Kidney epithelial cell (primary cell): Measurements from ENCODE around the gene MSLN. TPM values are rescaled to one million over a fixed set of nuclear protein-coding genes. Genes with fewer than 3 reads are reported as not detected.

Source experiments
- DNase-seq: peaks from one replicate; pipeline ENCODE4 v3.0.0-alpha.2; 2010; ENCODE audit warnings: low read depth
- H3K27me3 ChIP-seq: 2 replicates; pipeline ENCODE4 v1.6.0; 2011; ENCODE audit warnings: low read length; ENCODE audit not compliant: control insufficient read depth, insufficient read depth
- H3K36me3 ChIP-seq: 2 replicates; pipeline ENCODE4 v1.5.1; 2011; ENCODE audit warnings: low read length; ENCODE audit not compliant: control insufficient read depth, insufficient read depth
- H3K4me3 ChIP-seq: 2 replicates; pipeline ENCODE4 v1.5.1; 2011; ENCODE audit warnings: low read depth, mild to moderate bottlenecking, control low read depth, low read length
- total RNA-seq: library from RNA; depleted of rRNA; stranded (reverse); fragments of >200 nt; gene quantifications from 2 replicates; pipeline ENCODE4 v1.2.3, GENCODE V29; 2015
- TF ChIP-seq, protein P1 (sequence below): IDR thresholded peaks from 2 replicates; pipeline ENCODE4 v1.5.1; 2011; ENCODE audit warnings: mild to moderate bottlenecking, moderate library complexity, low read length, control low read depth, inconsistent platforms; ENCODE audit not compliant: insufficient read depth, poor library complexity, severe bottlenecking

The MSLN gene
- total RNA-seq, 1 donor from 2014 or later, result 8.6 TPM

DNA sequence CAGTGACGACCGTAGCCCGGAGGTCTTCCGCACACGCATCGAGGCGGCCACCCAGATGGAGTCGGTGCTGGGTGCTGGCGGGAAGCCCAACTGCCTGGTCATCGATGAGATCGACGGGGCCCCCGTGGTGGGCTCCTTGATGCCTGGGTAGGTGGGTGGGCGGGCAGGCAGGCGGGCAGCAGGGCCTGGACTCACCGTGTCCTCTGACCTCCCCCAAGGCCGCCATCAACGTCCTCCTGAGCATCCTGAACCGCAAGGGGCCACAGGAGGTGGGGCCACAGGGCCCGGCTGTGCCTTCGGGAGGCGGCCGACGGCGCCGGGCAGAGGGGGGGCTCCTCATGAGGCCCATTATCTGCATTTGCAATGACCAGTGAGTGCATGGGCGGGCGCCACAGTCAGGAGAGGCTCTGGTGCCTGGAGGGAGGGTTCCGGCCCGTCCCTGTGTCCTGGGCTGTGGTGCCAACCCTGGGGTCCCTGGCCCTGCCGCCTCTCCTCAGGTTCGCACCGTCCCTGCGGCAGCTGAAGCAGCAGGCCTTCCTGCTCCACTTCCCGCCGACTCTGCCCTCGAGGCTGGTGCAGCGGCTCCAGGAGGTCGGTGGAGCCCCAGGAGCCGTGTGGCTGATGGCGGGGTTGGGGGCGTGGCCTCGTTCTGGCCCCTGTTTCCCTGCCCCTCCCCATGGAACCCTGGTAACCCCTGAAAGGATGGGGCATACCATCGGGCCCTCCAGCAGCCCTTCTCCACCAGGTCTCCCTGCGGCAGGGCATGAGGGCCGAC is 31.9 kb downstream of the MSLN start:
- Histone ChIP-seq H3K27me3 (no peaks in the 10 kb centered on the region), H3K36me3 (no peaks in the 10 kb centered on the region), H3K4me3 (no peak overlapping the region)
- TF ChIP-seq, protein P1, sequence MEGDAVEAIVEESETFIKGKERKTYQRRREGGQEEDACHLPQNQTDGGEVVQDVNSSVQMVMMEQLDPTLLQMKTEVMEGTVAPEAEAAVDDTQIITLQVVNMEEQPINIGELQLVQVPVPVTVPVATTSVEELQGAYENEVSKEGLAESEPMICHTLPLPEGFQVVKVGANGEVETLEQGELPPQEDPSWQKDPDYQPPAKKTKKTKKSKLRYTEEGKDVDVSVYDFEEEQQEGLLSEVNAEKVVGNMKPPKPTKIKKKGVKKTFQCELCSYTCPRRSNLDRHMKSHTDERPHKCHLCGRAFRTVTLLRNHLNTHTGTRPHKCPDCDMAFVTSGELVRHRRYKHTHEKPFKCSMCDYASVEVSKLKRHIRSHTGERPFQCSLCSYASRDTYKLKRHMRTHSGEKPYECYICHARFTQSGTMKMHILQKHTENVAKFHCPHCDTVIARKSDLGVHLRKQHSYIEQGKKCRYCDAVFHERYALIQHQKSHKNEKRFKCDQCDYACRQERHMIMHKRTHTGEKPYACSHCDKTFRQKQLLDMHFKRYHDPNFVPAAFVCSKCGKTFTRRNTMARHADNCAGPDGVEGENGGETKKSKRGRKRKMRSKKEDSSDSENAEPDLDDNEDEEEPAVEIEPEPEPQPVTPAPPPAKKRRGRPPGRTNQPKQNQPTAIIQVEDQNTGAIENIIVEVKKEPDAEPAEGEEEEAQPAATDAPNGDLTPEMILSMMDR, result no peak
- DNase-seq, result no peak

DNA sequence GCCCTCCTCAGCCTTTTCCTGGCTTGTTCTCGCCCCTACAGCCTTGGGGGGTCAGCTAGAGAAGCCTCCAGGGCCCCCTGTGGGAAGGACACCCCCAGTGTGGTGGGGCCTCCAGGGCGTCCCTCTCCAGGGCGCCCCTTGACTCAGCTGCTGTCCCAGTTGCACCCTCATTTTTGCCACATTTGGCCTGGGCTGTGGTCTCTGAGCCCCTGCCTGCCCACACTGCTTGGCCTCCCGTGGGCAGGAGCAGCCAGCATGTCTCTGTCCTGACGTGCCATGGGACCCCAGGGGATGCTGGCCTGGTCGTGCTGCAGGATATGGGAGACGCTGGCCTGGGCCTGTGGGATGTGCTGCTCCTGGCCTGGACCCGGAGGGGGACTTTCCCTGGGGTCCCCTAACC is 32.9 kb downstream of the MSLN start:
- TF ChIP-seq, protein P1, result no peak
- no peaks in the 10 kb centered on the region for H3K27me3 ChIP-seq
- no peak overlapping the region for H3K4me3 ChIP-seq
- no peaks in the 10 kb centered on the region for H3K36me3 ChIP-seq
- no peak for DNase-seq

DNA sequence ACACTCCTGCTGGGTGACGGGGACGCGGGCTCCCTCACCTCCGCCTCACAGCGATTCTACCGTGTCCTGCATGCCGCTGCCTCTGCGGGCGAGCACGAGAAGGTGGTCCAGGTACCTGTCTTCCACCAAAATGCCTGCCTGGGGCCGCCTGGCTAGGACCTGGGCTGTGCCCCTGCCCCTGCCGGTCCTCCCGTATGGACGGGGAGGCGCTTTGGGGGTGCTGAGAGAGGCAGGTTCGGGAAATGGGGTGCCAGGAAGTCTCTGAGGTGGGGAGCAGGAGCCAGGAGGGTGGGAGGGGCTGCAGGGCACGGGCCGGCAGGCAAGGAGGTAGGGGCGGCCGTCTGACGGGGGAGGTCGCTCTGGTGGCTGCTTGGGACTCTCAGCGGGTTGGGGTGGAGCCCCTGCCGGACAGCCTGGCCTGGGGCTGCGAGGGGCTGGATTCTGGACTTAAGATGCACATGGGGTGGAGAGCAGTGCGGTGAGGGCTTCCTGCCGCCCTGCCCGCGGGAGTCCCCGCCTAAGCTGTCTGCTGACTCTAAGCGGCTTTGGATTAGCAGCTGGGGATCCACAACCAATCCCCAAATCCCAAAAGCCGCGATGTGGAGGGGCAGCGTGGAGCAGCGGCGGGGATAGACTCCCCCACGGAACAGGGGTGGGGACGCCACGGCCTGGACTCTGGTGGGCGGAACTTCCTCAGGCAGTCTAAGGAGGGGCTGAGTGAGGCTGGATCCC is 33.7 kb downstream of the MSLN start:
- Histone ChIP-seq H3K4me3 (no peak overlapping the region), H3K27me3 (peaks cover 4% of the 10 kb centered on the region), H3K36me3 (no peaks in the 10 kb centered on the region)
- no peak for DNase-seq
- TF ChIP-seq, protein P1, result no peak

DNA sequence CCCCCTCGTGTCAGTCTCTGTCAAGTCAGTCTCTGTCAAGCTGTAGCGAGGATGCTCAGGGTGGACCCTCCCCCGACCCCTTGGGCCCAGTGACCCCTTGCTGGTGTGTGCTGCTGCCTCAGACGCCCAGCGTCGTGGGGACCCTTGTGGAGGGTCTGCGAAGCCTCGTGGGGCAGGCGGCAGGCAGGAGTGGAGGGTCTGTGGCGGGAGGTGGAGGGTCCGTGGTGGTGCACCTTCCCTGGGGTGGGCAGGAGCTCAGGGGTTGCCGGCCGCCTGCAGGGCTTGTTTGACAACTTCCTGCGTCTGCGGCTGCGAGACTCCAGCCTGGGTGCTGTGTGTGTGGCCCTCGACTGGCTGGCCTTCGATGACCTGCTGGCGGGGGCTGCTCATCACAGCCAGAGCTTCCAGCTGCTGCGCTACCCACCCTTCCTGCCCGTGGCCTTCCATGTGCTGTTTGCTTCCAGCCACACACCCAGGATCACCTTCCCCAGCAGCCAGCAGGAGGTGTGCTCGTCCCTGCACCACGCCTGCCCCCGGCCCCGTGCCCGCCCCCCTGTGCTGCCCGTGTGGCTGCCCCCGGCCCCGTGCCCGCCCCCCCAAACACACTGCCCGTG is 34.4 kb downstream of the MSLN start:
- H3K36me3 ChIP-seq, result no peaks in the 10 kb centered on the region
- TF ChIP-seq, protein P1, result no peak
- no peak for DNase-seq

DNA sequence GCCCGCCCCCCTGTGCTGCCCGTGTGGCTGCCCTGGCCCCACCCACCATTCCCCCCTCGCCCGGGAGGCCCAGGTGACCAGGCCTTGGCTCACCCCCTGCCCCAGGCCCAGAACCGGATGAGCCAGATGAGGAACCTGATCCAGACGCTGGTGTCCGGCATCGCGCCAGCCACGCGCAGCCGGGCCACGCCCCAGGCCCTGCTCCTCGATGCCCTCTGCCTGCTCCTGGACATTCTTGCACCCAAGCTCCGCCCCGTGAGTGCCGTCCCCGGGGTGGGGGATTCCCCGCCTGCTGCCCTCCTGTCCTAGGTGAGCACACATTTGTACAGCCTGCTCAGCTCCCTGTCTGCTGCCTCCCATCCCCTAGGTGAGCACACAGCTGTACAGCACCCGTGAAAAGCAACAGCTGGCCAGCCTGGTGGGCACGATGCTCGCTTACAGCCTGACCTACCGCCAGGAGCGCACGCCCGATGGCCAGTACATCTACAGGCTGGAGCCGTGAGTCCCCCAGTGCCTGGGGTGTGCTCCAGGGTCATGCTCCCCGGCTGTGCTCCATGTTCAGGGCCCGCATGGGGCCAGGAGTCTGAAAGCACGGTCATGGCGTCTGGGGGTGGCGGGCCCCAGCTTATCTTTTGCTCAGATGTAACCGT is 35.2 kb downstream of the MSLN start:
- TF ChIP-seq, protein P1, result no peak
- H3K27me3 ChIP-seq, result peaks cover 17% of the 10 kb centered on the region
- no peak for DNase-seq
- H3K4me3 ChIP-seq, result no peak overlapping the region
- H3K36me3 ChIP-seq, result no peaks in the 10 kb centered on the region

More for the DNA sequence above, 34.4 kb downstream of the MSLN start:
- Histone ChIP-seq H3K4me3 (no peak overlapping the region), H3K27me3 (peaks cover 10% of the 10 kb centered on the region)
